Stimulated activated CD8-positive, alpha-beta memory T cell treated with anti-CD3 and anti-CD28 coated beads, Interleukin-2, amount 100 ng/mL, for 1 hour (primary cell): Measurements from ENCODE around the gene SORCS2.

Source experiments
- DNase-seq, 2 donors: peaks; one replicate each; pipeline ENCODE4 v3.0.0-alpha.2; 2020; ENCODE audit warnings: low read depth in 2 of 2

SORCS2 gene

DNA sequence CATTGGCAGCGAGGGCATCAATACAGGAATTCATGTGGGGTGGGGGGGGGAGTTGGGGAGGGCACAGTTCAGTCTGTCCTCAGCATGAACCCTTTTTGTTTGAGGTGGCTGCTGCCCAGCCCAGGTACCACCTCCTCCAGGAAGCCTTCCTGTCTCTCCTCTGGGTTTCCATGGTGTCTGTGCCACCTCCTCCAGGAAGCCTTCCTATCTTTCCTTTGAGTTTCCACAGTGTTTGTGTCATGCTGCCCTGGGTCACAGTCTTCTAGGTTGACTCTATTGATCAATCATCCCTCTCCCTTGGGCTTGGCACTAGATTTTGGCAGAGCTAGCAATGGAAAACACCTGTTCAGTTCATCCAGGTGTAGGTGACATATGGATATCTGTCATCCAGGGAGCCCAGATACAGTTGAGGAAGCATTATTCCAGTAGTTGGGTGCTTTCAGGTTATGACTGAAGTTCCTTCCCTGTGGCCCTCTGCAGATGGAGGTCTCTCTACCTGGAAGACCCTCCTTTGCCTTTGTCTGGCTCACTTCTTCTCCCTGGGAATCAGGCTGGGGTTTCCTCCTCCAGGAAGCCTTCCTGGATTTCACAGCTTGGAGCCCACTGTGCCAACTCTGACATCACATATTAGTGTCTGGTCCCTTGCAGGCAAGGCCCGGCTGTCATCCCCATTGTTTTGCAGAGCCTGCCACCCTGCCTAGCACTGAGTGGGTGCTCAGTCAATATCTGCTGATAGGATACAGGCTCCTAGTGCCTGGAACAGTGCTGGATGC, 96.6 kb downstream of the SORCS2 start:
- no peak for DNase-seq

DNA sequence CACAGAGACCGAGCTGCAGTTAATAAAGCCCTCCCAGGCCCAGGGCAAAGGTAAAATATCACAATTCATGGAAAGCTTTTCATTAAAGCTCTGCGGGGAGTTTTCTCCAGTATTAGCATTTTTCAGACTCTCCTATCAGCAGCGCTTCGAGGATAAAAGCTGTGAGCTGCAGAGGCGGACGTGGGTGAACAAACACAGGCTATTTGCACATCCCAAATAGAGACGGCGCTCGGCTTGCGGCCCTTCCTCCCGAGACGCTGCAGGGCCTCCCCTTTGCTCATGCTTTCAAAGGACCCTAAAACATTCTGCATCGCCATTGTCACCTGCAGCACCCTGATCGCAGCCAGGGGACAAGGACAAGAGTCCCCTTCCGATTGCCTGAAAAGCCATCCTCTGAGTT, 97.3 kb downstream of the SORCS2 start:
- DNase-seq, result no peak

DNA sequence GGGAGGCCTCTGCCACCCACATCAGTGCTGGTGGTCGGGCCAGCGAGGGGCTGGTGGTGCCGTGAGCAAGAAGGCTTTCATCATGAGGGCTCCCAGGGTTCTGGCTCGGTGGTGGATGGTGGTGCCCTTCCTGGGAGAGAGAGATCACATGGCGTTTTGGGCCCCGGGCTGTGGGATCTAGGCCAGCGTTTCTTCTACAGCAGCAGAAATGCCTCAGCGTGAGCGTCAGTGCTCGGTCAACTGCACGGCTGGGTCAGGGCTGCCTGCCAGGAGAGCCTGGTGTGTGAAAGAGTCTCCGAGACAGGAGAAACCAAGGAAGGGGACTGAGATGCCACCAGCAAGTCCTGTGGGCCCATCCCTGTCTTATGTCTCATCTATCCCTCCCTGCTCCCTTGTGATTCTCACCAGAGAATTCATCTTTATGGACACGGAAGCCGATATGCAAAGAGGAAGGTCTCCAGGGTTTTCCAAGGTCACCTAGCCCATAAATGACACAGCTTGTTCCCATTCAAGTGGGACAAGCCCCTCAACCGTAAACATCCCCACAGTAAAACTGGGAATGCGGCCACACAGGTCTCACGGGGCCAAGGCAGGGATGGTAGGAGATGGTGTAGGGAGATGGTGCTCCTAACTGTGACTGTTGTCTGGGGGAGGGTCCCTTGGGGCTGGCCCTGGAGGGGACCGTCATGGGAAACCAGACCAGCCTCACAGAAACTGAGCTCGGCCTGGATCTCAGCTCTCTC, 99.2 kb downstream of the SORCS2 start:
- no peak for DNase-seq

DNA sequence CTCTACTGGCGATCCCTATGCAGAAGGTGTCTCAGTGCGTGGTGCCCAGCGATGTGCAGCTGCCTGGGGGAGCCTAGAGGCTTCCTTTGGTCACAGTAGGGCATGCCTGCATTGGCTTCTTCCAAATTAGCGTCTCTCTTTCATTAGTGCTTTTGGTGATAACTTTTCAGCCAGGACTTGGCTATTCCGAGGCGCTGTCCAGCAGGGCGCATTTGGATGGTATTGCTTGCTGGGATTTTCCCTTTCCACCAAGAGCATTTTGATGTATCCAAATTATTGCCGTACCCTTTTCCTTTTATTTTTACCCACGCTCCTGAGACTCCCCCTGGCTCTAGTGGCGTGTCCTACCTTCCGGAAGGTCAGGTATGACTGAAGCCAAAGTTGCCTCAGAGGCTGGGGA, 101.4 kb downstream of the SORCS2 start:
- no peak for DNase-seq

DNA sequence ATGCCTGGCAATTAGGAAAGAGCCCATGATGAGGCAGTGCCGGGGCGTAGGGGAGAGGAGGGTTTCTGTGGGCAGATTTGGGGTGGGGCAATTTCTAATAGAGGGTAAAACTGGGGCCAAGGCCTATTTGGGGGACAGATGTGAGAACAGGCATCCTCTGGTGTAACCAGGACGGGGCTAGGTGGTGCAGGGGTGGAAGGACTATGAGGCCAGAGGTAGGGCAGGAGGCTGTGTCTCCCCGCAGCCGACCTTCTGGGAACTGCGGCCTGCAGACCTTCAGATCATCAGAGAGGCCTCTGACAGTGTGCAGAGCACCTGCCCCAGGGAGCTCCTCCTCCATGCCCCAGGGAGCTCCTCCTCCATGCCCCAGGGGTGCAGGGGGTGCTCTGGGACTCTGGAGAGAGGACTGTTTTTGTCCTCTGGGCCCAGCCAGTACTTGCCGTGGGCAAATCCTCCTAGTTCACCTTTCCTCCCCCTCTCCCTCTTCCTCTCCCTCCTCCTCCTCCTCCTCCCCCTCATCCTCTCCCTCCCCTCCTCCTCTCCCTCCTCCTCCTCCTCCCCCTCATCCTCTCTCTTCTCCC, 101.9 kb downstream of the SORCS2 start:
- DNase-seq, result no peak

DNA sequence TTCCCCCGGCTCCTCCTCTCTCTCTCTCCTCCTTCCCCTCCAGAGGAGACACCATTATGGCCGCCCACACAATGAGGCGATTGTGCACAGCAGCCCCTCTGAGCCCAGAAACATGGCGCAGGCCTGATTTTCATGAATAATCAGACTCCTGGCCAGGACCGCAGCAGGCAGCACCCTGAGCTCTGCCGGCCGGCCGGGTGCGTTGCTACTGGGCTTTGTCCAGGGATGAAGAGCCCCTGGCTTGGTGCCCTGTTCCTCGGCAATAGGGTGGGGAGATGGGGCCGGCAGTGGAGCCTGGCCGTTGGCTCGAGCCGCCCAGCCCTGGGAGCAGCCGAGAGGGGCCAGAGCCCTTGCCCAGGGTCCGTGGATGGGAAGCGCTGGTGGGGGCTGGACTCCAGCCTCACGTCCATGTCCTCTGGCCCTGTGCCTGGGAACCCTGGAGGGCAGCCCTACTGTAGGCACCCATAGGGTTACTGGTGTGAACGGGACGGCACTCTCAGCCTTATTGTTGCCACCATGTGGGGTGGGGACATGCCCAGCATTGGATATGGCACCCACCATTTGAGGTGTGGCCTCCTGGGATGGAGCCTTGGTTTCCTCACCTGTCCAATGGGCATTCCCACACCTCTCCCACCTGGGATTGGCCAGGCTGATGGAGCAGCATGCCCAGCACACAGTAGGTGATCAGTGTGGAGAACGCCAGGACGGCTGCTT, 103.0 kb downstream of the SORCS2 start:
- DNase-seq, result no peak

DNA sequence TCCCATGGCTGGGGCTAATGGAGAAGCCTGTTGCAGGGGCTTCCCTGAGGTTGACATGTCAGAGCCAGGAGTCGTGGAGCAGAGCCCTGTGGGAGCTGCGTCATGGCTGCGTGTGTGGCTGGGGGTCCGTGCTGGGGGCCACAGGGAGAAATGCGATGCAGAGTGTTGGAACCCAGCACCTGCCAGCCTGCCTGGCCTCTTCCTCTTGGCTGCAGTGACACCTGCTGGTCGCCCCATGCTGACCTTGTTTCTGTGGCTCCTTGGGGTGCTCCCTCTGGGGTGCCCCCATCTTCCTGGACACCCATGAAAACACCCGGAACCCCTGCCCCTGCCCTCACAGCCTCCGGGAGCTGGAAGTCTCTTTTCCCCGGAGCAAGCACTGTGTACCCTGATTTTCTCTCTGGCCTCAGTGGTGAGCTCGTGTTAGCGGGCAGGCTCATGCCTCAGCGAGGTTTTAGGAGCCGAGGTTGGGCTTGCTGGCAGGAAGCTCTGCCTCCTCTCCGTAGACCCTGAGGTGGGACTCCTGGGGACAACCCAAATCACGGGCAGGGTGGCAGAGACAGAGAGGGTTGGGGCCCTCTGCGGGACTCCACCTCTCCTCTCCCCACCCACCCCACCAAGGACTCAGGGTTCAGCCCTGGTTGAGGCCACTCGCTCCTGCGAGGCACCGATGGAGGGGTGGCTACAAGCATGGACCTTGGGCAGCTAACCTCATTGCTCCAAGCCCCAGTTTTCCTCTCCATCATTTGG, 103.7 kb downstream of the SORCS2 start:
- DNase-seq, result no peak

DNA sequence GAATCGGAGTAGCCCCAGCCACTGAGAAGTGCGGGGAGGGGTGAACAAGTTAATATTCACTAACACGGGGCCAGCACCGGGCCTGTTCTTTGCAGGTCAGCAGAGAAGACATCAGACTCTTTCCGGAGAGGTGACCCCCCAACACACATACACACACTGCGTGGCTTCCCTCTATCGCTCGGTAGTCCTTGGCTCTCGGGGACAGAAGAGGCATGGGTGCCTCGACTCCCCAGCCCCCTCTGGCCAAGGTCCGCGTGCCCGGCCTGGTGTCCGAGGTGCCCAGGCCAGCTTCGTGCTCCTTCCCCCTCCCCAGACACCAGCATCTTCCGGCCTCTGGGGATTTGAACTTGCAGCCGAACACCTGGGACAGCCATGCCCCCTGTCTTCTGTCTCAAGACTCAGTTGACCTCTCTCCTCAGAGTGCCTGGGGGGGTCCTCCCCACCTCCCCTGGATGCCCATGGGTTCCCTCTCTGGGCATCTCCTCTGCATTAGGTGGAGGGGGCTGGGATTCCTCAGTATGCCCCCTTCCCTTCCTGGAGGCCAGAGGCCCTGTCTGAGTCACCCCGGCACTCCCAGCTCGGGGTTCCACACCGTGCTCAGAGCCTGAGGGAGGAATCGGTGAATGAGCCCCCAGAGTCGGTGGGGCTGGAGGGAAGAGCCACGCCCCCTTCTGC, 104.5 kb downstream of the SORCS2 start:
- DNase-seq, result no peak

DNA sequence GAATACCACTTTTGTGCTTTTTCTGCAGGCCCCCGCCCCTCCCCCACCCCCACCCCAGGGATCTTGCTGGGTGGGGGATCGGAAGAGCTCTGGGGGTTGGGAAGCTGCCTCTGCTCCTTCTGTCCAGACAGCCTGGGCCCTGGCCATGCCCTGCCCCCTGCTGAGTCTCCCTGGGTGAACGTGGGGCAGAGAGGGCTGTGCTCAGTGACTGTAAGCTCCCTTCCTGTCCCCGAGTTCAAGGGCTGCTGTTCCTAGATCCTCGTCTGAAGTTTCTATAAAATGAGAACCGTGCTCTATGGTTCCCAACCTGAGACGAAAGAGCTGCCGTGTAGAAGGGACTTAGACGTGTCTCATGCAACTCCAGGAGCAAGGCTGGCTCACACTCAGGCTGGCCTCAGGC, 105.0 kb downstream of the SORCS2 start:
- no peak for DNase-seq

DNA sequence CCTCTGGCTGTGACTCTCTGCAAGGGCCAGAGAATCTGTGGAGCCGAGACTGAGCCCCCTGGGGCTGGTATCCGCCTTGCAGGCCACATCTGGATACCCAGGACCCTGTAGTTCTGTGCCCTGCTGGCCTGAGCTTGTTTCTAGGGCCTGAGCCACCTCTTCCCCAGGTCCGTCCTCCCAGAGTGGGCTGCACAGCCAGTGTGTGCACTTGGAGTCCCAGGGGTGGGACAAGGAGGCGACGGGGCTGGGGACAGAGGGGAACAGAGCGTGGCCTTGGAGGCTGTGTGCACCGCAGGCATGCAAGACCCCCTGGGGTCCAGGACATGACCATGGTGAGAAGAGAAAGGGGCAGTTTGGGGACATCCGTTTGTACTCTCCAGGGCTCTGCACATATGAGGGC, 105.5 kb downstream of the SORCS2 start:
- DNase-seq, result no peak

DNA sequence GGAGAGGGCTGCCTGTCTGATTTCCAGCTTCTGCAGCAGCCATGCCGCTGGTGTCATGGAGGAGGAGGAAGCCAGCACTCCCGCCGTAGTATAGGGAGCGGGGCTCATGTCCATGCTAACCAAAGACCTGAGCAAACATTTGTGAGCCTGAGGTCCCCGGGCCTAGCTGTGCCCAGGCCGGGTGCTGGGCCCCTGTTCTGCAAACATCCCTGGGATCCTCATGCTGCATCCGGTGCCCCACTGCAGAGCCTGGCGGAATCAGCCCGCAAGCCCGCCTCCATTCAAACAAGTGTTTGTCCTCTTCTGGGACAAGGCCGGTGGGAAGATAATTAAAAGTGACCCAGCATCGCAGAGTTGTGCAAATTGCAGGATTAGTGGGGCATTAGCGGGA, 106.3 kb downstream of the SORCS2 start:
- DNase-seq, result no peak

DNA sequence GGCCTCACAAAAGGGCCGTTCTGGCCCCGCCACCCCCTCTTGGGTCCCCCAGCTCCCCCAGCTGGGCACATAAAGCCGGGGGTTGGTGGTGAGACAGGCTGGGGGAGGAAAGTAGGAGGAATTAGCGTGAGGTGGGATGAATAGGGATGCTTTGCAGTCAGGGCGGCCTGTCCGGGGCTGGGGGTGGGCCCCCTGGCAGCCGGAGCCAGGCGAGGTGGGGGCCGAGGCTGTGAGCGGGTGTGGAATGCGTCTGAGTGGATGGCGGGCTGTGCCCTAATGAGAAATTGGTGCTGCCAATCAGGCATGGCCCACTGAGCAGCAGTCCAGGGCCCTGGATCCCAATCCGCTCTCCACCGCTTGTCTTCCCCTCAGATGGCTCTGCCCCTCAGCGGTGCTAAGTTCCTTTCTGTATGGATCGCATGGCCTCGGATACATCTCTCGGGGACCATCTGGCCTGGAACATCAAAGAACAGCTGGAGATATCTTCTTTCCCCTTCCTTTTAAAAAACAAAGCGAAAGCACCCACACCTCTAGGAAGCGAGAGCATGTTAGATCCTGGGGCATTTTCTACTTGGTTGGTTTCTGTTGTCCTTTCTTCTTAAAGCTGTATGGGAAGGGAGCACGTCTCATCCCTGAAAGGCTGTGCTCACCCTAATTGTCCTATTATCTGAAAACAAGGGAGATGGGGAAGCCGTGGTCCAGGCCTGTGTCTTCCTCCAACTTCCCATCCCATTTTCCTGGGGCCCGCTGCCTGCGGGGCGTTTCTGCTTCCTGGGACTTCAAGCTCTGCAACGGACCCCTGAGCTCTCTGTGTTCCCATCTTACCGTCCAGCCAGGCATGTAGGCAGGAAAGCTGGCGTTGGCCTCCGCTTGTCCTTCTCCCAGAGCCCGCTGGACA, 106.9 kb downstream of the SORCS2 start:
- DNase-seq, result no peak

DNA sequence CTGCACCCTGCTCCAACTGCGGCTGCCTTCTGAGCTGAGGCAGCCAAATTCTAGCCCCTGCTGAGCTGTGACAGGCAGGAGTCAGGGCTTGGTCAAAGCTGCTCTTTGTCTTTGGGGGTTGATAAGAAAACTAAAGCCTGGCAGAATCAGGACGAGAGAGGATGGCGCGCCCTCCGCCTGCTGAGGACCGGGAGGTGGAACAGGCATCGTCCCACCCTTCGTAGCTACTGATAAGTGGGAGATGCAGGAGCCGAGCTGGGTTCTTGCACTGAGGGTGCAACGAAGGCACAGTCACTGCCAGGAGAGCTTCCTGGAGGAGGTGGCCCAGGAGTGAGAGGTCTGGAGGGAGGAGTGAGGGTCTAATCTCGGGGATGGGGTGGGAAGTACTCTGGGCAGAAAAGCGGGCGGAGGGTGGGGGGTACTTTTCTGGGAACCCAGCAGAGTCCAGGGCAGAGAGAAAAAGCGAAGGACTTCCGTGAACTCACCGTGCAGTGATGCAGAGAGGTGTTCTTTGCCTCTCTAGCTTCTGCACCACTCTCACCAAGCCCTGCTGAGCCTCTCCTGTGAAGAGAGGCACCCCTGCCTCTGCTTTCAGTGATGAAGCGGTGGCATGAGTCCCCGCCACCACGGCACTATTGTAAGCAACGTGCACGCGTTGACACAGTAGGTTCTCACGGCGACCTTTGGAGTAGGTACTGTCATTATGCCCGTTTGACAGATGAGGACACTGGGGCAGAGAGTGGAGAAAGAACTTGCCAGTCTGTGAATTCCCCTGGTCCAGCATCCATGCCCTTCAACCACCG, 107.8 kb downstream of the SORCS2 start:
- no peak for DNase-seq

DNA sequence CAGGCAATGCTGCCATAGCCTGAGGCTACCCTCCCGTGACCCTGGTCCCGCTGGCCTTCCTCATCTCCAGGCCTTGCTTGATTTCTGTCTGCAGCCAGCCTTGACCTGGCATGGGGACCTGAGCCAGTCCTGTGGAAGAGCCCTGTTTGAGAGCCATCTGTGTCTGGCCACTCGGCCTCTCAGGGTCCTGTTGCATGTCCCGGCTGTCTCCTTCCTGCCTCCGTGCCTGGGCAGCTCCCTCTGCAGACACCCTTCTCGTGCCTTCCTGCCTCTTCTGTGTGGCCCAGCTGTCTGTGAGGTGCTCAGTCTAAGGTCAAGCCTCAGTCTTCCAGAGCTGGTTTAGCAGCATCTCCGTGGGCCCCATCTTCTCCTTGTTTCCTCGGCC, 108.4 kb downstream of the SORCS2 start:
- no peak for DNase-seq

DNA sequence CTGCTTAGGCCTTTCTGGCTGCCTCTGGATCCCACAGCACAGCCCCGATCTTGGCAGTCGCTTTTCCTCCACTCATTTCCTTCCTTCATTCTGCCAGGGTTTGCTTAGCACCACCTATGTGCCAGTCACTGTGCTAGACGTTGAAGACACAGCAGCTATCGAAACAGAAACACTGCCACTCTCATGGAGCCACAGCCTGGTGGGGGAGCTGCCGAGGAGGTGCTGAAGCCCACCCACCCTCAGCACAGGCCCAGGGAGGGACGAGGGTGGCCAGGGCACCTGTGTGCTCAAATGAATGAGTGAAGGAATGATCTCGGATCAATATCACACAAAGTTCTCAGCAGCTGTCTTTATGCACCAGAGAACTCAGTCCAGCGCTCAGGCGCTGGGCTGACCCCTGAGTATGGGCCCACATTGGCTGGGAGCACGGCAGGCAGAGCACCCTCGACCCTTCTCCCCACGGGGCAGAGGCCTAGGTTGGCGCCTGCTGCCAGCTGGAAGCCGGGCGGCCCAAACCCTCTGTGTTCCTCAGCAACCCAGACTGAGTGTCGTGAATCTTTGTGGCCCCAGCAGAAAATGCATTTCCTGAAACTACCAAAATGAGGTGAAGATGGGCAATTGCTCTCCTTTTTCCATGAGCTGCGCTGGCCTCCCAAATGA, 108.9 kb downstream of the SORCS2 start:
- DNase-seq, result no peak

DNA sequence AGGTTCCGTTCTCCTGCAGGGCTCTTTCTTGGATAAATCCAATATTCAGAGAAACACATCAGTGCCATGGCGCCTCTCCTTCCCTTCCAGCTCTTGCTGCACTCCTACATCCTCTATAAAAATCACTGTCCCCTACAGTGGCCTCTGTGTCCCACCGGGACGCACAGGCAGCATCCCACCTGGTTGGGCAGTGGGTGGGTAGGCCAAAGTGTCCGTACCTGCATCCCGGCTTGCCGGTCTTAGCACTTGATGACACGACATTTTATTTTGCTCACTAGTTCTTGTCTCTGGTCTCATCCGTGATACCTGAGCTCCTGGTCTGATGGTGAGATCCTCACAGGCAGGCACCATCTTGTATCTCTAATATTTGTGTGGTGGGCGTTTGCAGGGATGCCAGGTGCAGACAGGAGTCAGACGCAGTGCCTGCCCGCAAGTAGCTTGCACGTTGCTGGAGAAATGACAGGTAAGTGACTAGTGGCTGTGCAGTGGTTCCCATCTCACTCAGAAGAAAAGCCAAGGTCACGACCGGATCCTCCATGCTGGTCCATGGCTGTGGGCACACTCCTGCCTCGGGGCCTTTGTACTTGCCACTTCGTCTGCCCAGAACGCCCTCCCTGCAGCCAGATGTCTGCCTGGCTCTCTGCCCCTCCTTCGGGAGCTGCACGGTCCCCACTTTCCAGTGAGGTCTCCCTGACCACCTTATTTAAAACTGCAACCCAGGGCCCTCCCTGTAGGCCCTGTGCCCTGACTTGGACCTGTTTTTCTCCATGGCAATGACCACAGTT, 109.7 kb downstream of the SORCS2 start:
- no peak for DNase-seq

DNA sequence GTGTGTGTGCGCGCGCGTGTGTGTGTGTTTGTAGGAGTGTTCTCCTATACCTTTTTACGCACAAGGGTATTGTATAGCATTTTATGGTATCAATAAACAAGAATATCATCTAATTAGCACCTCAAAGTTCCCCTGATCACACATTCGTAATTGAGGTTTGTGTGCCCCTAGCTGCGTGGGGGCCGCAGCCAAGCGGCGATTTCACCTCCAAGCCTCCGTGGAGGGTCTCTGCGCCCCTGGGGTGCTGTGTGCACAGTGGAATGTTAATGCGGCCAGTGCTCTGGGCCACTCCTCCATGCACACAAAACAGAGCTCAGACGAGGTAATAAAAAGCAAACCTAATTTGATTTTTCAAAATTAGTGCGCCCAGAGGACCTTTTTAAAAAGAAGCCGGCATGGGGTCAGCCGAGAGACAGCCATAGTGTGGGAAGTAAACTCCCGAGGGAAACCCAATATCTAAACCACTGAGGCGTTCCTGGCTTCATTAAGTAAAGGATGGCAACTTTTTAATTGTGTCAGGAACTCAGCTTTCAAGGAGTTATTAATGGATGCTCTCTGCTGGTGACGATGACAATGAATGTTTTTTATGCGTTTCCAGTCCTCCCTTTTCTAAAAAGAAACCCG, 110.6 kb downstream of the SORCS2 start:
- DNase-seq, result no peak
